NCI-H510A (cell line): Measurements from ENCODE around the gene LRRC42.

Experiments used
- DNase-seq: peaks from one replicate; lab custom pipeline; 2025; lab: John Stamatoyannopoulos, UW

LRRC42 gene

GRCh38 chr1:53946252-53947171, at the start of gene LRRC42:
Gene LRRC42 (plus strand): TSS chr1:53946350. CDS start chr1:53952000, 5,650 bp downstream.
- DNase-seq = no peak

- no peak for DNase-seq
These were observed 49.4 kb upstream of the LRRC42 start for GRCh38 chr1:53896635-53897229.

DNA sequence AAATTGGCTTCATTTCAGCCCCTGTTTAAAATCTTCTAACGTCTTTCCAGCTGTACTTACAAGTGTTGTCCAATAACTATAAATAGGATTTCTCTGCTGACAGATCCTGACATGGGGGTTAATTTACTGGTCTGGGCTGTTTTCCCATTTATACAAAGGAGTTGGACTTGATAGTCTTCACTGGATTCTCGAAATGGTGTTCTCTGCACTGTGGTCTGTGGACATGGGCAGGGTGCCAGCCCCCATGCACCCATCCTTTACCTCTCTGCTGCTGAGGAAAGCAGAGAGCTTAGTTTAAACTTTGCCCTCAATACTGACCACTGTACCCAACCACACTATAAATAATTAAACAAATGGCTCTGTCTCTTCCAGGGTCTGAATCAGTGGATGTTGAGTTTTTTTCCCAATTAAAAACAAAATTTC, 46.9 kb upstream of the LRRC42 start:
- no peak for DNase-seq

- DNase-seq = no peak
These were observed 46.4 kb upstream of the LRRC42 start for GRCh38 chr1:53899708-53900107.

DNA sequence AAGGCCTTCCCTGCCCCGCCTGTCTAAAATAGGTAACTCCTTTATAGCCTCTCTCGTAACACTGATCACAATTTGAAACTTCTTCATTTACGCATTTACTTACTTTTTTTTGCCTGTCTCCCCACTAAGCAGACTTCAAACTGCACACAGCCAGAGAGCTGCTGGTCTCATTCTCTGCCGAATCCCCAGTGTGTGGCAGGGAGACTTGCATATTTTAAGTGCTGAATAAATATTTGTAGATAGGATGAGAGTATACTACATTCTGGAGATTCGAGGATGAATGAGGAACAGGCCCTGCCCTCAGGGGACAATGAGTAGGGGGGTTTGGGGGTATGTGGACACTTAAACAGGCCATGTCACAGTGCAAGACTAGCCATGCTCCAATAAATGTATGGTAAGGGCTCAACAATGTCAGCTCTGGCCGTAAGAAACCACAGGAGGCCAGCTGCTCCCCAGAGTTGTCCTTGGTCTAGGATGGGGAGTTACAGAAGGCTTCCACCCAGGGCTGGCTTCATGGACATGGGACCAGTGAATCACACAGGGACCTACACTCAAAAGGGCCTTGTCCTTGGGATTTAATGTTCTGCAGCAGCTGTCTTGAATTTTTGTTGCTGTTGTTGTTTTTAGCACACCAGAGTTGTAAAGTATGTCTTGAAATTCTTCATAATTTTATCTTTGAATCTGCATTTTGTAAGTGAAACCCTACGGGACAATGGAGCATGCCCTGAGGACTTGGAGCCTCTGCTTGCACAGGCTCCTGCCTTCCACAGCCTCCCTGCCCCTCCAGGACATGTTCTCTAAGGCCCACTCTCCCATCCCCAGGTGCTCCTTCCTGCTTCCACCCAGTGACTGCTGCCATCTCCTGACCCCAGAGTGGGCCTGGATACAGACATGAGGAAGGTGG, 43.7 kb upstream of the LRRC42 start:
- no peak for DNase-seq

GRCh38 chr1:53905509-53905908, 40.6 kb upstream of the LRRC42 start:
- DNase-seq = no peak

DNA sequence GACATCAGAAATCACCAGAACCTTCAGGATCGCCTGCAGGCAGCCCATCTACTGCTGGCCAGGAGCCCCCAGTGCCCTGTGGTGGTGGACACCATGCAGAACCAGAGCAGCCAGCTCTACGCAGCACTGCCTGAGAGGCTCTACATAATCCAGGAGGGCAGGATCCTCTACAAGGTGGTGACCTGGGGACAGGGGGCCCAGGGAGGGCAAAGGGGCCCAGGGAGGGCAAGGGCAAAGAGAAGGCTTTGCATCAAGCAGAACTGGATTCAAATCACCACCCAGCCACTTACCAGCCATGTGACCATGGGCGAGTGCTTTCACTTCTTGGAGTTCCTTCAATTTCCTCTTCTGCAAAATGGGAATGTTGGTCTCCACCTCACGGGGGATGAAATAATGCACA, 40.0 kb upstream of the LRRC42 start:
- DNase-seq = no peak

- DNase-seq = no peak
These were observed 36.2 kb upstream of the LRRC42 start for GRCh38 chr1:53909946-53910345.

GRCh38 chr1:53911442-53911841, 34.7 kb upstream of the LRRC42 start:
- no peak for DNase-seq

DNA sequence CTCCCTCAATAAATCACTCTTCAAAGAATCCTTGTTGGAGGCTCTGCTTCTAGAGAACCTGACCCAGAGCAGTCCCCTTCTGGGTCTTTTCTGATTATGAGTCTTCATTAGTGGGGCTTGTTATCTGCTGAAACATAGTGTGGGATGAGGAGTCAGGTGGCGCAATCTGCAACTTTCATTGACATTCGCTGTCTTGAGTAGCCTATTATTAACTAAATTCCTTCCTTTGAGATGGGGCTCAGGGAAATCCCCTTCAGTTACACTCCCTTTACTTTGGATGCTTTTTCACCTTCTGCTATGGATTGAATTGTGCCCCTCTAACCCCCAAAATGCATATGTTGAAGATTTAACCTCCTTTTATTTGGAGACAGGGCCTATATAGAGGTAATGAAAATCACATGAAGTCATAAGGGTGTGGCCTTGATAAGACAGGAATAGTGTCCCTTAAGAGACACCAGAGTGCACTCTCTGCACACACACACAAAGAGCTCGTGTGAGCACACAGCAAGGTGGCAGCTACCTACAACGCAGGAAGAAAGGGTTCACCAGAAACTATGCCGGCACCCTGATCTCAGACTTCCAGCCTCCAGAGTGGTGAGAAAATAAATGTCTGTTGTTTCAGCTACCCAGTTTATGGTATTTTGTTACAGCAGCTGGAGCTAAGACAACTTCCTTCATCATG, 32.7 kb upstream of the LRRC42 start:
- DNase-seq = no peak

DNA sequence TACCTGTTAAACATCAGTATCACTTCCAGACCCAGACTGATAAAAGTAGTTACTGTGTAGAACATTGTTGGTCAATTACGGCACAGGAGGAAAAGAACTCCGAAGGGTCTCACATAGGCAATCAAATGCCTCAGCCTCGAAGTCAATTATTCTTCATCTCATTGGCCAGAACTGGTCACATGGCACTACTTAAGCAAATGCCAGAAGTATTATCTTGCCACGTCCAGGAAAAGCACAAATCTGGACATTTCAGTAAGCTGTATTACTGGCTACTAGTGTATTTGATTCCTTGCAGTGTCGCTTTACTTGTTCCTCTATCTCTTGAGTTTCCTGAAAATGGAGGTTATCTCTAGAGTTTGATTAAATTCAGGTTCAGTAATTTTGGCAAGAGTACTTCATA, 27.8 kb upstream of the LRRC42 start:
- DNase-seq = no peak

DNA sequence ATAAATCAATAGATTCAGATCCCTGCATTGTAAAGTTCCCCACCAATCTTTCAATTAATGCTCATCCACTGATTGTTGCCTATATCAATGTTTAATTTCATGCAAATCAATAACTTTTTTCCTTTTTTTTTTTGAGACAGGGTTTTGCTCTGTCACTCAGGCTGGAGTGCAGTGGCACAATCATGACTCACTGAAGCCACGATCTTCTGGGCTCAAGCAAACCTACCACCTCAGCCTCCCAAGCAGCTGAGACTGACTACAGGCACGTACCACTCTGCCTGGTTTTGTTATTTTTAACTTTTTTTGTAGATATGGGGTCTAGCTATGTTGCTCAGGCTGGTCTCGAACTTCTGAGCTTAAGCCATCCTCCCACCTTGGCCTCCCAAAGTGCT, 26.5 kb upstream of the LRRC42 start:
- DNase-seq = no peak

GRCh38 chr1:53927376-53927881, 18.7 kb upstream of the LRRC42 start:
- no peak for DNase-seq

GRCh38 chr1:53929246-53929960, 16.7 kb upstream of the LRRC42 start:
- no peak for DNase-seq

- DNase-seq = no peak
These were observed 15.2 kb upstream of the LRRC42 start for GRCh38 chr1:53930932-53931331.

GRCh38 chr1:53931523-53931922, 14.6 kb upstream of the LRRC42 start:
- no peak for DNase-seq

DNA sequence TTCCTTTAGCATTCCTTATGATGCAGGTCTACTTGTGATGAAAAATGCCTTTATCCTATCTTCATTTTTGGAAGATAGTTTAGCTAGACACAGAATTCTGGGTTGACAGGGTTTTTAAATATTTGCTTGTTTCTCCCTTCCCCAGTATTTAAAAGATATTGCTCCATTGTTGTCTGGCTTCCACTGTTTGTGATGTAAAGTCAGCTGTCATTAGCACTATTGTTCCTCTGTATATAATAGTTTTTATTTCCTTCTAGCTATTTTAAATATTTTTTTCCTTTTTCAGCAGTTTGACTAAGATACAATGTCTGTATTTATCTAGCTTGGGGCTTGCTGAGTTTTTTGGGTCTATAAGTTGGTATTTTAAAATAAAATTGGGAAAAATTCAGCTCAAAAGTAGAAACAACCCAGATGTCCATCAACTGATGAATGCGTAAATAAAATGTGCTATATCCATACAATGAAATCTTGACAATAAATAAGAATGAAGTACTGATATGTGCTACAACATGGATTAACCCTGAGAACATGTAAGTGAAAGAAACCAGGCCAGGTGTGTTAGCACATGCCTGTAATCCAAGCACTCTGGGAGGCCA, 11.9 kb upstream of the LRRC42 start:
- DNase-seq = no peak

DNA sequence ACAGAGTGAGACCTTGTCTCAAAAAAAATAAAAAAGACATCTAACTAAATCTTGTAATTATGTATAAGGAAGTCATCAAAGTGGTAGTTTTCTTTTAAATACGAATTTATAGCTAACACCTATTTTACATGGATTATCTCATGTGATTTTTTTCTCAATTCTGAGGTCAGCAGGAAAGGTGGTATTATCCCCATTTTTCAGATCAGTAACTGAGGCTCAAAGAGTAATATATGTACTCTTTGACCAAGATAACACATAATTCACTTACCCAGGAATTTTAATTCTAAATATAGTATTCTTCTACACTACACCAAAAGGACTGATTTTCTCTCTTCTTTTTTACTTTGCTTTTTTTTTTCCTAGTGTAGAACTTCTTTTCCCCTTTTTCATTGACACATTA, 9.7 kb upstream of the LRRC42 start:
- no peak for DNase-seq

DNA sequence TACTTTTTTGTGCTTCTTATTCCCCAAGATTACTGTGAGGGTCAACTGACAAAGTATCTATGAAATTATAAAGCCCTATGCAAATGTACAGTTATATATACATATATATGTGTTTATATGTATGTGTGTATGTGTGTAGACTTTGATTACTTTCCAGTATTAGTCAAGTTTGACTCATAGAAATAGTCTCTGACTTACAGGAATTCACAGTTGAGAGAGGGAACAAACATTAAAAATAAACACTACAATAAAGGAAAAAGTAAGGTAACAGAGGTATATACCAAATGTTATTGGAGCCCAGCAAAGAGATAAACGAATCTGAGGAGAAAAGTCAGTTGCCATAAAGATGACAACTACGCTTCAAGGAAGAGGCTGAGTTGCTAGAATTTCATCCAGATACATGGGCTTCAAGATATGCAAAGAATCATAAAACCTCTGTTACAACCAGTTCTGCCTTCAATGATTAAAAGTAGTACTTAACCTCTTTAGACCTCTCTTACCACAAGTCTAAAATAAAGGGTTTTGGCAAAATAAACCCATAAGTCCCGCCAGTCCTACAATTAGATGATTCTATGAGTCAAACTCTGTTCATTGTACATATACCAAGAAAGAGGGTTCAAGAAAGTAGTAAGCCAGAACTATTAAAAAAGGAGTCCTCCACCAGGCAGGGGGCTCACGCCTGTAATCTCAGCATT, 7.9 kb upstream of the LRRC42 start:
- DNase-seq = no peak
